Heart left ventricle (tissue), 16 donors: ENCODE results near the gene DPY30. TPM values are rescaled to one million over a fixed set of nuclear protein-coding genes. Genes with fewer than 3 reads are reported as not detected.

ENCODE experiments used
- ATAC-seq, 4 donors: fragments of 200-7000 bp; cut with Tn5 transposase; one replicate each; pipeline ENCODE4 v1.9.1; 2020 to 2022; ENCODE audit warnings: moderate library complexity in 4 of 4, mild to moderate bottlenecking in 3 of 4, moderate number of reproducible peaks in 1 of 4
- DNase-seq, 5 donors: peaks; one replicate each; pipeline ENCODE4 v3.0.0-alpha.2; 2020
- H3K27ac ChIP-seq, 12 donors: fragments of 200-600 bp; sonication (generic) in 4 of 12; one replicate each; pipeline versions ENCODE4 v1.5.0 to v1.8.0; 2016 to 2022; ENCODE audit warnings: mild to moderate bottlenecking in 2 of 12
- H3K27me3 ChIP-seq, 9 donors: fragments of 200-600 bp; sonication (generic) in 2 of 9; one replicate each; pipeline versions ENCODE4 v1.5.1 to v1.8.0; 2016 to 2022; ENCODE audit warnings: mild to moderate bottlenecking in 3 of 9
- H3K36me3 ChIP-seq, 9 donors: fragments of 200-600 bp; sonication (generic) in 2 of 9; one replicate each; pipeline versions ENCODE4 v1.5.0 to v1.8.0; 2018 to 2022; ENCODE audit warnings: mild to moderate bottlenecking in 2 of 9
- H3K4me1 ChIP-seq, 12 donors: fragments of 200-600 bp; sonication (generic) in 4 of 12; one replicate each; pipeline versions ENCODE4 v1.5.0 to v1.8.0; 2016 to 2022; ENCODE audit warnings: mild to moderate bottlenecking in 3 of 12
- H3K4me3 ChIP-seq, 12 donors: fragments of 200-600 bp; sonication (generic) in 4 of 12; one replicate each; pipeline versions ENCODE4 v1.5.0 to v1.8.0; 2017 to 2022; ENCODE audit warnings: mild to moderate bottlenecking in 9 of 12, moderate library complexity in 4 of 12
- H3K9me3 ChIP-seq, 12 donors: fragments of 200-600 bp; sonication (generic) in 4 of 12; one replicate each; pipeline versions ENCODE4 v1.5.0 to v1.8.0; 2016 to 2022; ENCODE audit warnings: mild to moderate bottlenecking in 1 of 12
- CTCF ChIP-seq, 12 donors: fragments of 200-600 bp; sonication (generic) in 4 of 12; IDR thresholded peaks; one replicate each; pipeline versions ENCODE4 v1.5.0 to v1.8.0; 2018 to 2022; ENCODE audit warnings: antibody characterized with exemption in 12 of 12, mild to moderate bottlenecking in 5 of 12
- POLR2A ChIP-seq, 2 donors: fragments of 450-650 bp; IDR thresholded peaks; one replicate each; pipeline ENCODE4 v1.6.1; 2017; ENCODE audit warnings: antibody characterized with exemption in 2 of 2, mild to moderate bottlenecking in 2 of 2, moderate library complexity in 2 of 2
- WGBS, 4 donors: extraction: QIAGEN DNeasy Blood & Tissue Kit in 2 of 4; methylation state at CpG; one replicate each; pipeline versions ENCODE4 v1.1.5 to v1.1.7; 2013 to 2018; 5-methylcytosine and 5-hydroxymethylcytosine counted together
- intact Hi-C, 10 donors: fragments of 100-400 bp; cut with DNase I; formaldehyde crosslinking; loops; one replicate each; pipeline versions ENCODE4 v1.11.1 to v1.14.2; 2022
- polyA plus RNA-seq, 2 donors: library from polyadenylated mRNA; stranded (reverse); fragments of 200-250 nt; gene quantifications; one replicate each; pipeline ENCODE4 v1.2.3, GENCODE V29; 2013
- total RNA-seq, 9 donors: library from RNA; depleted of rRNA in 2 of 9; stranded (reverse); fragments of >200 nt in 2 of 9; fragmentation: NEBNext Ultra II Directional in 3 of 9; extraction: Animal tissue kit (Norgen Biotek cat#: 25700) in 3 of 9; gene quantifications; one replicate each; pipeline versions ENCODE4 v1.1.0 to v1.2.4, GENCODE V29; 2016 to 2023
- donor health status: ischemic (EF 13 %, LVEDD 7.1; RV severe dilation, severe dysfunction).
- donor health status: healthy with polysubstance abuse.
- donor health status: DM: no; HTN: yes; CAD: no.
- donor health status: DM: no; HTN: no; CAD: no.
- donor health status: ischemic (EF 25% LVEDD 6.9; RV normal size, moderate dysfunction).
- donor health status: ischemic (EF 25% LVEDD 5.7; RV mildly dilated, moderate dysfunction).
- donor health status: healthy.
- donor health status: DM: yes; HTN: yes; CAD: no.
- donor health status: ischemic (EF 35%, LVEDD 5.7; RV mildly dilated, moderate dysfunction).
- donor health status: nonischemic (EF 11% LVEDD 7.7; RV severe dilation, severe dysfunction).
- donor health status: DM: yes; HTN: yes; CAD: no.
- donor health status: PGD.
- donor health status: ischemic (EF 29% LVEDD 5.4; RV normal size, mild dysfunction).
- donor health status: nonischemic (EF 23%, LVEDD 6.1; RV moderate dilation, normal function).

Gene DPY30
- total and polyA plus RNA-seq, 11 donors: 36.8 to 86.5 (median 42.9) TPM

DNA sequence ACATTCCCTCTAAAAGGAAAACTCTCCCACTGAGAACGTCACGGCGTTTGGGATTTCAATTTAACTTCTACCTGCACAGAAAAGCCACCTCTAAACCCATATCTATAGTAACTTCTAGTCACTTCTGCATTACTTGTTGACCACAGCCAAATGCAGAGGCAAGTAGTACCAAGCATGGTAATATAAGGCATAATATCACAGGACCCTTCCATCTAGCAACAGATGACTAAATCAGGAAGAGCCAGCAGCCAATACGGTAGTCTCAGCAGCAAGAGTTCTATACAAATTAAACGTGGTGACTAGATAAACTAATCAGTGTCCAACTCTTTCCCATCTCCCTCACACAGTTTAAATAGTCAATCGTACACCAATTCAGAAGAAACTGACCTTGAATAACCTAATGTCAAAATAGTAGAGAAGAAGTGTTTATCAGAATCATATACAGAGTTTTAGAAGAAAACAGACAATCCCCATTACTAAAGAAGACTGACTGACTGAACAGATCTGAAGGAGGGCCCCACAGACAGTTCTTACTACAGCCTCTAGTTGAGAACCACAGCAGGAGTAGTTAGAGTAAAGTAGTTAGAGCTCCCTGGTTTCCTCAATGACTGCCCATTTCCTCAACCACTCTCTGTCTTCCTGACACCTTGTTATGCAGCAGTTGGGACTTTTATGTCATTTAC, 58.8 kb downstream of the DPY30 start:
- H3K9me3 ChIP-seq: peaks cover 0 to 7% (median 0%) of the 10 kb centered on the region in 12 donors
- DNase-seq: no peak
- intact Hi-C loops: no loop called here
- peak; percentile 58 to 89 (median 78) for ATAC-seq
- WGBS, 4 donors: 55 to 59% (median 56%) methylated on average over 6 of the region's 6 CpGs
- H3K4me1 ChIP-seq: peaks cover 0 to 33% (median 10%) of the 10 kb centered on the region in 12 donors
- no peaks in the 10 kb centered on the region for H3K27me3 ChIP-seq
- H3K36me3 ChIP-seq: no peaks in the 10 kb centered on the region
- H3K4me3 ChIP-seq: no peak overlapping the region
- no peak for TF ChIP-seq POLR2A (IDR thresholded peaks at IDR 0.05)
- TF ChIP-seq CTCF (IDR thresholded peaks at IDR 0.05): no peak
- H3K27ac ChIP-seq: peak overlapping the region in 2 of 12 donors; percentile 21 to 56

- intact Hi-C loops: no loop called here
- peaks cover 0 to 33% (median 10%) of the 10 kb centered on the region in 12 donors for H3K4me1 ChIP-seq
- no peaks in the 10 kb centered on the region for H3K27me3 ChIP-seq
- H3K4me3 ChIP-seq: no peak overlapping the region
- ATAC-seq: no peak
- 85 to 92% (median 87%) methylated on average over 3 of the region's 3 CpGs for WGBS, 4 donors
- H3K27ac ChIP-seq: no peak overlapping the region
- H3K9me3 ChIP-seq: peaks cover 0 to under 1% (median 0%) of the 10 kb centered on the region in 12 donors
- DNase-seq: no peak
- H3K36me3 ChIP-seq: no peaks in the 10 kb centered on the region
- no peak for TF ChIP-seq POLR2A (IDR thresholded peaks at IDR 0.05)
- TF ChIP-seq CTCF (IDR thresholded peaks at IDR 0.05): no peak
Measured at GRCh38 chr2:31979956-31980355, 59.6 kb downstream of the DPY30 start.

DNA sequence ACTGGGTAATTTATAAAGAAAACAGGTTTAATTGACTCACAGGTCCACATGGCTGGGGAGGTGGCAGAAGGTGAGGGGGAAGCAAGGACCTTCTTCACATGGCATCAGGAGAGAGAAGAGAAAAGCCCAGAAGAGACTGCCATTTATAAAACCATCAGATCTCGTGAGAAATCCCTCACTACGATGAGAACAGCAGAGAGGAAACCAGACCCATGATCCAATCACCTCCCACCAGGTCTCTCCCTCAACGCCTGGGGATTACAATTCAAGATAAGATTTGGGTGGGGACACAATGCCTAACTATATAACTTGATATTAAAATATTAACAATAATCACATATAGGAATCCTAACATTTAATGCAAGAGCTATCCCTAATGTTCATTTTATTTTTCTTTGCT, 60.6 kb downstream of the DPY30 start:
- no peak overlapping the region for H3K27ac ChIP-seq
- DNase-seq (no peak), ATAC-seq (no peak)
- H3K36me3 ChIP-seq: no peaks in the 10 kb centered on the region
- no peak for TF ChIP-seq POLR2A (IDR thresholded peaks at IDR 0.05)
- no peak for TF ChIP-seq CTCF (IDR thresholded peaks at IDR 0.05)
- peaks cover 0 to 33% (median 10%) of the 10 kb centered on the region in 12 donors for H3K4me1 ChIP-seq
- 67 to 77% (median 71%) methylated on average over 3 of the region's 3 CpGs for WGBS, 4 donors
- intact Hi-C loops: no loop called here
- no peaks in the 10 kb centered on the region for H3K9me3 ChIP-seq
- no peak overlapping the region for H3K4me3 ChIP-seq
- no peaks in the 10 kb centered on the region for H3K27me3 ChIP-seq

- no peaks in the 10 kb centered on the region for H3K9me3 ChIP-seq
- no peak overlapping the region for H3K27ac ChIP-seq
- TF ChIP-seq CTCF (IDR thresholded peaks at IDR 0.05) (no peak), POLR2A (IDR thresholded peaks at IDR 0.05) (no peak)
- no peaks in the 10 kb centered on the region for H3K27me3 ChIP-seq
- H3K4me3 ChIP-seq: no peak overlapping the region
- H3K4me1 ChIP-seq: peaks cover 0 to 33% (median 10%) of the 10 kb centered on the region in 12 donors
- DNase-seq (no peak), ATAC-seq (no peak)
- intact Hi-C loops: no loop called here
- H3K36me3 ChIP-seq: no peaks in the 10 kb centered on the region
- 95 to 99% (median 98%) methylated on average over 6 of the region's 6 CpGs for whole genome bisulfite sequencing, 4 donors
Measured at GRCh38 chr2:31978436-31978835, 61.2 kb downstream of the DPY30 start.

Other genes with a start within 250 kb of the DPY30 start
- 10 to 100 TPM; 20.1 to 73.3 (median 53.0) TPM for gene MEMO1, start 28.8 kb downstream of the DPY30 start, total RNA-seq
- 10 to 100 TPM; 41.6 to 94.8 TPM for gene MEMO1, start 28.8 kb downstream of the DPY30 start, polyA plus RNA-seq
- 10 to 100 TPM in 5 of 9 donors, 1 to 10 TPM in 4; 6.9 to 13.2 (median 10.2) TPM for gene SPAST, start 23.8 kb upstream of the DPY30 start, total RNA-seq
- 1 to 10 TPM; 2.6 to 5.7 TPM for gene SPAST, start 23.8 kb upstream of the DPY30 start, polyA plus RNA-seq
- gene SLC30A6, start 126.1 kb upstream of the DPY30 start, total RNA-seq: 10 to 100 TPM; 10.1 to 18.8 (median 16.2) TPM
- 10 to 100 TPM in 1 of 2 donors, 1 to 10 TPM in 1; 2.8 to 11.6 TPM for gene SLC30A6, start 126.1 kb upstream of the DPY30 start, polyA plus RNA-seq
- gene NLRC4, start 225.1 kb upstream of the DPY30 start, total RNA-seq: 1 to 10 TPM in 4 of 9 donors, under 1 TPM in 5; 0.19 to 4.8 (median 0.67) TPM
- gene NLRC4, start 225.1 kb upstream of the DPY30 start, polyA plus RNA-seq: under 1 TPM; 0.19 to 0.44 TPM
- gene YIPF4, start 238.1 kb upstream of the DPY30 start, total RNA-seq: 10 to 100 TPM; 14.9 to 79.3 (median 64.4) TPM
- 10 to 100 TPM; 22.7 to 32.3 TPM for gene YIPF4, start 238.1 kb upstream of the DPY30 start, polyA plus RNA-seq